ENCODE measurements around the gene ST8SIA4. TPM values are rescaled to one million over a fixed set of nuclear protein-coding genes. Genes with fewer than 3 reads are reported as not detected.

The ST8SIA4 gene
- total RNA-seq, 1 experiment from 2014 or later = not detected

DNA sequence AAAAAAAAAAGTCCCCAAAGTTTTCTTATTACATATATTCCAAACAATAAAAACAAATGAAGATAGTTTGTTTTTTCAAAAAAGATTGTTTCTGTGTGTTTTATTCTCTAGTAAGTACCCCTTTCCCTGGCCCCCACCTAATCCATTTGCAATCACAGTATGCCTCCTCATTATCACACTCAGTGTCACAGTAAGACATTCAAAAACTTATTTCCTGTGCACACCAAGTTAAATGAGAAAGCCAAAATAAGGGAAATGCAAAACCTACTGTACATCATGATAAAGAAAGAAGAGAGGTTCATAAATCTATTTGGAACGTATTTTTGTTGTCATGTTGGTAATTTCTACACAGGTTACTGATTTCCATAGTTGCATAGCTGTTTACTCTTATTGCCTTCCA is 62.3 kb downstream of the ST8SIA4 start:
- DNase-seq (ENCODE audit: low read depth) = no peak
- in situ Hi-C loops (cut with HindIII; ENCODE audit: low pct_unique_long_range_greater_than_20kb, low sequenced_read_pairs) = no loop called here

DNA sequence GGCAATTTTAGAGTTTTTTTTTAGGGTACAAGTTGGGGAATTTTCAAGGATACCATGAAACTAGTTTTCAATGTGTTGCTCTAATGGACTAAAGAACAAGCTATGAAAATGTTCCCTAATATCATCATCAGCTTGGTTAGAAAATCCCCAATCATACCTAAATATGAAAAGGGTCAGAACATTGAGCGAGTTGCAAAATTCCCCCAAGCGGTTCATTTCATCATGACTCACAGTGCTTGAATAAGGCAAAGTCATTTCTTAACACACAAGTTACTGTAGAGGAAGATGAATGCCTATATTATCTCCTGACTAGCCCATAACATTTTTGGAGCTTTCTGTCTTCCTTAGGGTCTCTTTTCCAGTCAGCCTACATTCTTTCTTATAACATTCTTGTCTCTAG is 62.7 kb downstream of the ST8SIA4 start:
- DNase-seq (ENCODE audit: low read depth) = no peak
- in situ Hi-C loops (cut with HindIII; ENCODE audit: low pct_unique_long_range_greater_than_20kb, low sequenced_read_pairs) = no loop called here

DNA sequence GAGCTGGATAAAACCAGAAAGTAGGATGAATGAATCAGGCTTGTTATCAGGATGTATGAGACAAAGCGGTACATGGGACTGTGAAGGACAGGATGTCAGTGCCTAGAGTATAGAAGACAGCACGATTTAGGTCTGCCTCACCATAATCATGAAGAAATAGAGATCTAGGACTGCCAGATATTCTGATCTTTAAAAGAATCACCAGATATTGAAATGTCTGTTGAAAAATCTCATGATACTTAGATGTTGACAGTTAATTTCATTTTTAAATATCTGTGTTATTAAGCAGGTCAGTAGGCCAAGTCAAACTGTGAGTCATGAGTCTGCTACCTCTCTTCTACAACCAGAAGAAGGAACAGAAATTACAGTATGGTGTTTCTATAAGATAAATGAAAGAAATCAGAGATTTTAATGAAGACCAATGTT is 65.0 kb downstream of the ST8SIA4 start:
- in situ Hi-C loops (cut with HindIII; ENCODE audit: low pct_unique_long_range_greater_than_20kb, low sequenced_read_pairs) = no loop called here
- DNase-seq (ENCODE audit: low read depth) = no peak

DNA sequence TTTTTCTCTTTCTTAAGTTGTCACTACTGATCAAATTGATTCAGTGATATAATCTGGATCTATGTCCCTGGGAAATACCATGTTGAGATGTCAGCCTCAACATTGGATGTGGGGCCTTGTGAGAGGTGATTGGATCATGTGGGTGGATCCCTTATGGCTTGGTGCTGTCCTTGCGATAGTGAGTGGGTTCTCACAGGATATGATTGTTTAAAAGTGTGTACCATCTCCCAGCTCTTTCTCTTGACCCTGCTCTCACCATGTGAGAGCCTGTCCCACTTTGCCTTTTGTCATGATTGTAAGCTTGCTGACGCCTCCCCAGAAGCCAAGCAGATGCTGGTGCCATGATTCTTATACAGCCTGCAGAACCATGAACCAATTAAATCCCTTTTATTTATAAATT is 68.6 kb downstream of the ST8SIA4 start:
- in situ Hi-C loops (cut with HindIII; ENCODE audit: low pct_unique_long_range_greater_than_20kb, low sequenced_read_pairs) = no loop called here
- DNase-seq (ENCODE audit: low read depth) = no peak

DNA sequence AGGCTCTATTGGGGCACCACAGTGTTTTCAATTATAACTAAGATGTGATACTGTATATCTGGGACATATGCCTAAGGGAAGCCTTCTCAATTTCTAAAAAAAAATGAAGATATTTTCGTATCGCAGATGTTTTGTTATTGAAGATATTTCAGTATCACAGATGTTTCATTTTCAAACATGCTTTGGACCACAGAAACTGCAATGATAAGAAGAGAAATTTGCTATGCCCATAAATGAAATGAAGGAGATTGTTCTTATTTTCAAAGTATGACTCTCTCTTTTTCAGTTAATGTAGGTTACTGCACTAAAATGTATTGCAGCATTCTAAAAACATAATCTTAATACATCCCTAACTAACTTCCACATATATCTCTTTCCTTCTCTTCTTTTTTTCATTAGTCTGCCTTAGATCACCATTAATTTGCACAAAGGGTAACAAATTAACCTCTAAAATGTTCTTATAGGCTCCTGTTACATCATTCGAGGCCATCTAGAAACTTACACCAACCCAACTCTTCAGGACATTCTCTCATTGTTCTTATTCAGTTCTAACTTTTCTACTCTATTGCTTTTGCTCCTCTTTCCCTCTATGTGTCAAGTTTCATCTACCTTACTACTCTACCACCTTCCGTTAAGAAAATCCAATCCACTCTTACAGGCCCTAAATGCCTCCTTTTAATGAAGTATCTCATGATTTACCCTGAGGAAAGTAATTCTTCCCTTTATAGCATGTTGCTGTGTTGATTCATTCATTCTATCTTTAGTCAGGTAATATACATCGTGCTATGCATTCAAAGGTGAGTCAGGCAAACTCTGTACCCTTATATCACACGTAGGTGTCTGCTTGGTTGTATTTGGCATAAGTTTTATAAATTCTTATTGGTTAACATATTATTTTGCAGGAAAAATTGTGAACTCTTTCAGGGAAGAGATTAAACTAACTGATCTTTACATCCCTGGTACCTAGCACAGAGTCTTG is 70.5 kb downstream of the ST8SIA4 start:
- DNase-seq (ENCODE audit: low read depth) = no peak
- in situ Hi-C loops (cut with HindIII; ENCODE audit: low pct_unique_long_range_greater_than_20kb, low sequenced_read_pairs) = no loop called here

DNA sequence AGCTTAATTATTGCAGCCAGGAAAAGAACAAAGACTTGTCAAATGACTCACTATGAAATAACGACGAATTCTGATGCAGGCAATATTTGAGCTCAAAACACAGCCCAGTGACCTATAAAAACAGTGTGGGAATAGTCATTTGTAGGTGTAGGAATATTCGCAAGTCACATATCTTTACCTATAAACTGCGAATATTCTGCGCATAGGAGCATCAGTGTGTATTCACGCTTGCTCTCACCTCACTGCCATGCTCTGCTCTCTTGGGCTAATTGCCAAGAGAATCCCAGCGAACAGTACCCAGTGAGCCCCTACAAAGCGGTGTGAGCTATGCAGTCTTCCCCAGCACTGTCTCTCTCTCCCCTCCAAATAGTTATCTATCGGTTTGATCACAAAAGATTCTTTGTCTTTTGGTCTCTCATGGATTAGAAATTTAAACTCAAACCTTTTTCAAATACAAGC is 74.2 kb downstream of the ST8SIA4 start:
- no peak for DNase-seq (ENCODE audit: low read depth)
- in situ Hi-C loops (cut with HindIII; ENCODE audit: low pct_unique_long_range_greater_than_20kb, low sequenced_read_pairs) = no loop called here

DNA sequence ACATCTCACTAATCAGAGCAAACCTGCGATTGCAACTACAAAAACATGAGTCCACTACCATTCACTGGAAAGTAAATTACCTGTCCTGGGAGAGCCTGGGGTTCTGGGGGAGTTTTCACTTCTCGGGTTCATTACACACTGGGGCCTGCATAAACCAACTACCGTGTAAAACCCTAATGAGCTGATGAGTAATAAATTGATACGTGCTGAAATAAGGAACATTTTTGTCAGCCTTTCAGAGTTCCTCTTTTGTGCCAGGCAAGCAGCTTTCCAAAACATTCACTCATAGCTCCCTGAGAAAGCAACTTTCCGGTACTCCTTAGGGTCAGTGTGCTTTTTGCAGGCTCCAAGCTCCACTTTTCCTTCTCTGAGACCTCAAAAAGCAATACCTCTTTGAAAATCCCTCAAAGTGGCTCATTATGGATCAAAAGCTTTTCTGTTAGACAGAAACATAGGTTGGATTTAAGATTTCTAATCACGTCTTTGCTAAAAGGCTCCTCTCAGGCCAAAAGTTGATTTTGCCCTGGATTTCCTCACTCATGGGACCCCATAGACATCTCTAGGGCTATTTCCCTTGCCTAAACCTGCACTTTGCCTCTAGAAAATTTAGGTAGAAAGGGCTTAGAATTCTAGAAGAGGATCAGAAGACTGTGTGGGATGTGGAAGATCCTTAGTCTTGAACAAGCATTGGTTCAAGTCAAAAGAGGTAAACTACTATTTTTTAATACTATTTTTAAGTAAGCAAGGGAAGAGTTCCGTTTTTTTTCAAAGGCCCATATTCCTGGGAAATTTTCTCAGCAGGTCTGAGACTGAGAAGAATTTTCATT is 74.8 kb downstream of the ST8SIA4 start:
- in situ Hi-C loops (cut with HindIII; ENCODE audit: low pct_unique_long_range_greater_than_20kb, low sequenced_read_pairs) = no loop called here

DNA sequence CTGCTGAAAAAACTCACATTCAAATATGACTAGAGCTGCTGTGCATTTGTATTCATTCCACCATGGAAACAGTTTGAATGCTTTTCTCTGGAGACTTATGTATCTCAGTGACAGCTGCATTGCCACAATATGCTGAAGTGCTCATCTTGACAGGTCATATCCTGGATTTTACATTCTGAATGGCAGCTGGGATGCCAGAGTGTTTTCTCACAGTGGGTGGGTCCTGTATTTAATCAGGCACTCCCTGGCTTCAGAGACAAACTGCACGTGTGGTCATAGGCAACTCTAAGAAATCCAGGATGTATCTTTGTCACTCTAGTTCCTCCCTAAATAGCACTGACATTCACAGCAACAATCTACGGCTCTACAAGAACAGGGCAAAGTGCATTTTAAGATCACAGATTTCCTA is 75.6 kb downstream of the ST8SIA4 start:
- in situ Hi-C loops (cut with HindIII; ENCODE audit: low pct_unique_long_range_greater_than_20kb, low sequenced_read_pairs) = no loop called here
- DNase-seq (ENCODE audit: low read depth) = no peak

More for the DNA sequence above, 74.8 kb downstream of the ST8SIA4 start:
- DNase-seq (ENCODE audit: low read depth) = no peak

DNA sequence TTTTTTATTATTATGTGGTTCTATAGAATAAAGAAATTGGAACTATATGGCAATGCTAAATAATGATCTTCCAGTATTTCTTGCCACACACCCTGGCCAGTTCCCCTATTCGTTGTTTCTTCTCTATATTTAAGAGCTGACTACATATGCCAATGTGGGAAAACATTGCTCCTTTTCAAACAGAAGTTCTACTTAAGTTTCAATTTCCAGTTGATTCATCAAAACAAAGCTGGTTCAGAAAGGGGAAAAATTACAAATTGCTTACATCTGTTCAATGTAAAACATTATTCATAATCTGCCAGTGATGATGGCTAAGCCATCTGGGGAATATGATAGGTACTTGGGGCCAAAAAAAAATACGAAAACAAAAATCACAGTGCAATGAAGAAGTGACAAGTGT is 76.9 kb downstream of the ST8SIA4 start:
- DNase-seq (ENCODE audit: low read depth) = no peak
- in situ Hi-C loops (cut with HindIII; ENCODE audit: low pct_unique_long_range_greater_than_20kb, low sequenced_read_pairs) = no loop called here

DNA sequence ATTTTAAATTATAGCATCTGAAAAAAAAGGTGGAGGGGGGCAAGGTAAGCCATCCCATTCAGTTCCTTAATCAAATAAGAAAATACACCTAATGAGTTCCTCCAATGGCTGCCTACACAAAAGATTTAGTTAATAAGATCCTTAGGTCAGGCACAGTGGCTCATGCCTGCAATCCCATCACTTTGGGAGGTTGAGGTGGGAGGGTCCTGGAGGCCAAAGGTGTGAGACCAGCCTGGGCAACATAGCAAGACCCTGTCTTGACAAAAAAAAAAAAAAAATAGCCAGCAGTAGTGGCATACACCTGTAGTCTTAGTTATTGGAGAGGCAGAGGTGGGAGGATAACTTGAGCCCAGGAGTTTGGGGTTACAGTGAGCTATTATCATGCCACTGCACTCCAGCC is 78.4 kb downstream of the ST8SIA4 start:
- DNase-seq (ENCODE audit: low read depth) = no peak
- in situ Hi-C loops (cut with HindIII; ENCODE audit: low pct_unique_long_range_greater_than_20kb, low sequenced_read_pairs) = no loop called here

DNA sequence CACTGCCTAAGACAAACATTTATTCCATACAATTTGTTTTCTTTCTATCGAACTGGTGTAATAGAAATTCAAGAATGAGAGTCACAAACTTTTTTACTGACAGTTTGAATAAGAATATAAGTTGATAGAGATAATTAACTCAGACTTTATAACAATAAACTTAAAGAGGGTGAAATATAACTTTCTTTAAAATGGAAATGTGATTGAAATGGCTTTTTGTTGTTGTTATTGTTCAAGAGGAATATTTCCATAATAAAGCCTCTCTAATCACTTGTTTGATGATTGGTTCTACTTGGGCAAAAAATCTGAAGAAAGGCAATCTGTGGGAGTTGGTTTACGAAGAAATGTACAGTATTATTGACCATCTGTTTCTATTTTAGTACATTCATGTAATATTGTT is 79.3 kb downstream of the ST8SIA4 start:
- in situ Hi-C loops (cut with HindIII; ENCODE audit: low pct_unique_long_range_greater_than_20kb, low sequenced_read_pairs) = no loop called here
- DNase-seq (ENCODE audit: low read depth) = no peak

DNA sequence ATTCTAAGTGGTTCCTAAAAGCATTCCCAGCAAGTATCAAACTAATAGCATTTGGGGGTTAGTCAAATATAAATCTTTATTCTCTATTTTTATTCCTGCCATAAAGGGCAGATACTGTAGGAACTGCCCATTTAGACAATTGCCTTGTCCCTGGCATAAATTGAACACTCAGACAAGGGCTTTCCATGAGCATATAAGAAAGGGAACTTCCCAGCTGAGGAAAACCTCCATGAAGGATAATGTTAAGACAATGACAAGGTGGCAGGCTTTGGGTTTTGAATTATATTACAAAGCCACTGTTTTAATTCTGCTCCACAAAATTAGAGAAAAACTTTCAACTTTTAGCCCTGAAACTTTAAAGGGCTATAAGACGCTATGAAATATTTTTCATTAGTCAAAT is 81.3 kb downstream of the ST8SIA4 start:
- in situ Hi-C loops (cut with HindIII; ENCODE audit: low pct_unique_long_range_greater_than_20kb, low sequenced_read_pairs) = no loop called here

DNA sequence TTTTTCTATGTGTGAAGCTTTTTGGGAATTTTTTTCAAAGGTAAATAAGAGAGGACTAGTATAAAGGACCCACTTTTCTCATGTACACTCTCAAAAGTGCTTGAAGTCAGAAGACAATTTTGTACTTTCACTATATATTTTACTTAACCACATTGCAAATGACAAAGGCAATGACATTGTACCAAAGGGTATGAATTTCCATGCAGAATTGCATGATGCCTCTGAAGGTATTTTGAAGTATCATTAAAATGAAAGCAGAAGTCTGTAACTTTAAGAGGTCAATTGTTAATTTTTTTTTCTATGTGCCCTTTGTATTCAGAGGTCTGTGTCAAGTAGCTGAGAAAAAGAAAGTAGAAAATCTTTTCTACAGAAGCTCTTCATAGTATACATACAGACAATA is 84.7 kb downstream of the ST8SIA4 start:
- no peak for DNase-seq (ENCODE audit: low read depth)
- in situ Hi-C loops (cut with HindIII; ENCODE audit: low pct_unique_long_range_greater_than_20kb, low sequenced_read_pairs) = no loop called here

More for the DNA sequence above, 81.3 kb downstream of the ST8SIA4 start:
- no peak for DNase-seq (ENCODE audit: low read depth)

DNA sequence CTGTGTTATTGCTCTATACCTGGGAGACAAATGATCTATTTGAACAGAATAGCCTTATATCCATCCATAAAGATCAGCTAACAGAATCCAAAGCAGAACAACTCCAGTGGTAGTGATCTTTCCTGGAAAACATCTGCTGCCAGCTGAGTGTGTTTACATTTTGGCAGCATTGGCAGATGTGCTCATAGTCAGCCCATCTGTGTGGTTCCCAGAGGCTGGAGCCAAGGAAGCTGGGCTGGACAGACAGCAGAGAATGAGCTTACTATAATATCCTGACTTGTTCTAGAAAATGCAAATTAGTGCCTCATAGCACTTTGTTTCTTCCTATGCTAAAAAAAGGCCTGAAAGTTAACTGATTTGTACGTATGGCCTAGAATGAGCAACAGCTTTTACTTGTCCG is 99.7 kb downstream of the ST8SIA4 start:
- DNase-seq (ENCODE audit: low read depth) = no peak
- in situ Hi-C loops (cut with HindIII; ENCODE audit: low pct_unique_long_range_greater_than_20kb, low sequenced_read_pairs) = no loop called here

DNA sequence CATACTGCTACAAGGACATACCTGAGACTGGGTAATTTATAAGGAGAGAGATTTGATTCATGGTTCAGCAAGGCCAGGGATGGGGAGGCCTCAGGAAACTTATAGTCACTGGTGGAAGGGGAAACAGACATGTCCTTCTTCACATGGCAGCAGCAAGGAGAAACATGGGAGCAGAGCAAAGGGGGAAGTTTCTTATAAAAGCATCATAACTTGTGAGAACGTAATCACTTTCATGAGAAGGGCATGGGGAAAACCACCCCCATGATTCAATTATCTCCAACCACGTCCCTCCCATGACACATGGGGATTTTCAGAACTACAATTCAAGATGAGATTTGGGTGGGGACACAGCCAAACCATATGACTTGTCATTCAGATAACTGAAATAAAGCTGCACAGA is 100.9 kb downstream of the ST8SIA4 start:
- DNase-seq (ENCODE audit: low read depth) = no peak

DNA sequence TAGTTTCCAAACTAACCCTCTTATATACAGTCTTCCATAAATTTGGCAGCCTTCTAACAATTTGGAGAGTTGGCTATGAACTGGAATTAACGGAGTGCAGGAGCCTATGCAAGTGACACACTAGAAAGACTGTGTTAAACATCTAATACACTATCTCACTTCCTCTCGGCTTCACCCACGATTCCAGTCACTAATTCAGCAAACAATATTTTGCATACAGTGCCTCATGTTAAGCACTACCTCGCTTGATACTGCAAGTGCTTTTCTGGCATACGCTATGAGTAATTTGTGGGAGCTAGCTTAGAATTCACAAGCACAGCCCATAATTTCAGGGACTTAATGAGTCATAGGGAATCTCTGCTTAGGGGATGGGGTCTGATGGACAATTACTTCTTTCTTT is 102.5 kb downstream of the ST8SIA4 start:
- in situ Hi-C loops (cut with HindIII; ENCODE audit: low pct_unique_long_range_greater_than_20kb, low sequenced_read_pairs) = no loop called here
- no peak for DNase-seq (ENCODE audit: low read depth)

More for the DNA sequence above, 100.9 kb downstream of the ST8SIA4 start:
- in situ Hi-C loops (cut with HindIII; ENCODE audit: low pct_unique_long_range_greater_than_20kb, low sequenced_read_pairs) = no loop called here

DNA sequence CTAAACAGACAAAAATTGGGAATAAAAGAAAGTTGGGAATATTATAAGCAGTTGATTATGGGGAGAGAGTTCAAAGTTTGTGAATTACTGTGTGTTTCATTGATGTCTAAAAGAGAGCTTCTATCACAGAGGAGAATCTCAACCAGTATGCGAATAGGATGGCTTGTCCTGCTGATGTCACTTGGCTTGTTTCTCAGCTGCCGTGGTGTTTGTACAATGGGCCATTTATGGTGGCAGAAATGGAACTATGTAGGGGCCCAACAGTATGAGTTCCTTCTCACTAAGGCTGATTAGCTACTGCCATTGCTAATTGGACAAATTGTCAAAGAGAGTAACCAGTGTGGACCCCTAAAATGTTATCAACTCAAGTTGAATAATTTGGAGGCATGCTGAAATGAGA is 103.9 kb downstream of the ST8SIA4 start:
- no peak for DNase-seq (ENCODE audit: low read depth)
- in situ Hi-C loops (cut with HindIII; ENCODE audit: low pct_unique_long_range_greater_than_20kb, low sequenced_read_pairs) = no loop called here

DNA sequence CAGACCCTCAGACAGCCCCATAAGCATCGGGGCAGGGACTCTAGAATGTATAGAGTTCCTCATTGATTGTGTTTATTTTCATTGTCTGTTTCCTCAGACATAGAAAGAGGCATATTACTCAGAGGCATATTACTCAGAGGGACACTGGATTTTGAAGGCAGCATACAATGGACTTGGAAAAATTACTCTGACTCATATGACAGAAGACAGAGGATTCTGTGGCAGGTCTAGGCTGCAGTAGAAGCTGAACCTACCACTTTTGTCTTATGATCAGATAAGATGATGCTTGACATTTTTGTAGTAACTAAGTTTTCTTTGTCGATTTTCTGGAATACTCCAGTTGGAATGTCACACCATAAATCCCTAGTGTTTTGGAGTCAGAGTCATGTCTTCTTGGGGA is 105.2 kb downstream of the ST8SIA4 start:
- DNase-seq (ENCODE audit: low read depth) = no peak
- in situ Hi-C loops (cut with HindIII; ENCODE audit: low pct_unique_long_range_greater_than_20kb, low sequenced_read_pairs) = no loop called here

DNA sequence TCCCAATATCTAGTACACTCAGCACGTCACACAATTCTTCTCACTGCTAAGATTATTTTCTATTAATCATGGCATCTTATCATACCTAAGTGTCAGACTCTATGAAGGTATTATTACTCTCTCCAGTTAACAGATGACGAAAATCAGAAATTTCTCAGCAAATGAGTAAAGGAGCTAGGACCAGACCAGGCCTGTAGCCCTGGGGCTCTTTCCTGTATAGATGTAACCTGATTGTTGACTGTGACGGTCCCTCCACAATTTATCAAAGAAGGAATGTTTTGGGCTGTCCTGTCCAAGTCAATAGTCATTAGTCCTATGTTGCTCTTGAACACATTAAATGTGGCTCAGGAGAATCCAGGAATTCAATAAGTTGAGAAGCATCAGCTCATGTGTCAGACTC is 106.2 kb downstream of the ST8SIA4 start:
- in situ Hi-C loops (cut with HindIII; ENCODE audit: low pct_unique_long_range_greater_than_20kb, low sequenced_read_pairs) = no loop called here
- DNase-seq (ENCODE audit: low read depth) = no peak

Measured in Caki2 (cell line).